Esophagus (tissue), 2 donors: Measurements from ENCODE around the gene TFF2. TPM values are rescaled to one million over a fixed set of nuclear protein-coding genes. Genes with fewer than 3 reads are reported as not detected.

Source experiments
- H3K27ac ChIP-seq, 2 donors: one replicate each; pipeline ENCODE4 v1.5.1; 2013; ENCODE audit warnings: low read depth in 2 of 2, mild to moderate bottlenecking in 2 of 2, inconsistent platforms in 1 of 2, low read length in 1 of 2, moderate library complexity in 1 of 2
- H3K27me3 ChIP-seq, 2 donors: one replicate each; pipeline ENCODE4 v1.6.1; 2013; ENCODE audit warnings: low read length in 2 of 2, control low read depth in 1 of 2, mild to moderate bottlenecking in 1 of 2; ENCODE audit not compliant: insufficient read depth in 2 of 2, control insufficient read depth in 1 of 2
- H3K36me3 ChIP-seq, 2 donors: one replicate each; pipeline ENCODE4 v1.6.1; 2013; ENCODE audit warnings: low read length in 1 of 2; ENCODE audit not compliant: control insufficient read depth in 2 of 2, insufficient read depth in 2 of 2
- H3K4me1 ChIP-seq, 2 donors: one replicate each; pipeline ENCODE4 v1.6.1; 2013; ENCODE audit warnings: low read length in 1 of 2; ENCODE audit not compliant: control insufficient read depth in 2 of 2, insufficient read depth in 2 of 2
- H3K4me3 ChIP-seq, 2 donors: one replicate each; pipeline ENCODE4 v1.5.1; 2013; ENCODE audit warnings: low read length in 2 of 2, mild to moderate bottlenecking in 2 of 2, low read depth in 1 of 2, moderate library complexity in 1 of 2
- H3K9me3 ChIP-seq, 2 donors: one replicate each; pipeline ENCODE4 v1.6.1; 2013; ENCODE audit warnings: mild to moderate bottlenecking in 2 of 2, low read depth in 1 of 2, low read length in 1 of 2, moderate library complexity in 1 of 2; ENCODE audit not compliant: control insufficient read depth in 2 of 2, insufficient read depth in 1 of 2
- WGBS, 2 donors: extraction: QIAGEN DNeasy Blood & Tissue Kit; methylation state at CpG; one replicate each; pipeline ENCODE4 v1.1.7; 2013; 5-methylcytosine and 5-hydroxymethylcytosine counted together
- polyA plus RNA-seq, 2 donors: library from polyadenylated mRNA; stranded (reverse); fragments of 200-250 nt; gene quantifications; one replicate each; pipeline ENCODE4 v1.2.3, GENCODE V29; 2013
- donor health status: healthy with polysubstance abuse.
- donor health status: Bipolar disorder and iron deficiency.

The TFF2 gene
- polyA plus RNA-seq, 2 donors = 0.13 to 2.3 TPM

DNA sequence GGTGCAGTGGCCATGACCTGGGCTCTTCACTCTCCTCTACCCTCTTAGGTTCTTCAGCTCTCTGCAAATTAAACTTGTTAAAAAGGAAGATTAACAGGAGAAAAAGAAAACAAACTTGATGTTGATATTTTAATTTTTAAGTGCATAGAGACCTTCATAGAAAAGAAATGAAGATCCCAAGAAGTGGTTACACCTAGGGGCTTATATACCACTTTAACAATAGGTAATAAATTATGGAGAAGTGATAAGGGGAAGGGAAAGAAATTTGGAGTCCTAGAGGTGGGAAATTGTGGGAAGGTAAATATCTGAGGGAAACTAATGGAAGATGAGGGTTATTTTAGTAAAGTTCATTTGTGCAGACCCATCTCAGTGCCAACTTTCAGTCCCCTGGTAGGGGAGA lies 19.1 kb downstream of the TFF2 start:
- Histone ChIP-seq H3K27me3 (no peaks in the 10 kb centered on the region), H3K27ac (no peak overlapping the region)

DNA sequence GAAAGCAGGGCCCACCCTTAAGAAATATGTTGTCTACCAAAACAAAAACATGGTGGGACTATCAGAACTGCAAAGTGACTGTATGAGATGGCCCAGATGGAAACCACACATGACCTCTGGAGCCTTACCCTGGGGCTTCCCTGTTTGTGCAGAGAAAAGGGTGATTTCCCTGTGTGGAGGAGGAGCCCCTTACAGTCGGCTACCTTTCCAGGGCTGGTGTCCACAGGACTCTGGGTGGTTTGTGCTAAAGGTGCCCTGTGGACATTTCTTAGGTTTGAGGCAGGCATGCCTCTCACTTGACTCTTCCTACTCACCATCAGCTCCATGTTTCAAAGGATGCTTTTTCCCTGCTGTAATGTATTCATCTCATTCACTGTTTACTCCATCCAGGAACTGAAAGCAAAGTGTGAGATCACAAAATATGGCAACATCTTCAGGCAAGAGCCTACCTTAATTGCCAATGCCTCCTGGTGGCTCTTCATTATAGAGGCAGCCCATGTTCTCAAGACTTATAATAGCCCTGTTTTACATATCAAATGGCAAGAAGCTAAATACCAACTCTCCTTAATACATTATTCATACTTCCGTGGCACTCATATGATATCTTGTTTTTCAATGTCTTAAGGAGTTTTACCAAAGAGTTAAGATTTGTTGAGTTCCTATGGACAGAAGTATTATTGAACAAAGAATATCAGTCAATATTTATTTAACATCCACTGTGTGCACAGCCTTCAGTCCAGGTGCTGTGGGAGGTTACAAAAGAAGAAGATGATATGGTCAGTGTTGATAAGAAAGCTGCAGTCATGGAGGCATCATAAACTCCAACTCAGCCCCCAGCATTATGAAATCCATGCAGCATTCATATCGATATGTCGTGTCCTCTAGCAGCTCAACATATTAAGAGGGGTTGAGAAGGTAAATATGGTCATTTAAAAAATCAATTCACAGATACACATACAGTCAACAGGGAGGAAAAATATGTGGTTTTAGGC lies 20.1 kb downstream of the TFF2 start:
- H3K27me3 ChIP-seq = no peaks in the 10 kb centered on the region
- no peak overlapping the region for H3K4me3 ChIP-seq
- H3K9me3 ChIP-seq = peaks cover 0 to 2% of the 10 kb centered on the region in 2 donors
- no peaks in the 10 kb centered on the region for H3K36me3 ChIP-seq
- no peaks in the 10 kb centered on the region for H3K4me1 ChIP-seq
- WGBS, 2 donors = 82 to 90% methylated on average over 4 of the region's 4 CpGs
- H3K27ac ChIP-seq = no peak overlapping the region

More for the DNA sequence above, 19.1 kb downstream of the TFF2 start:
- H3K36me3 ChIP-seq = no peaks in the 10 kb centered on the region
- H3K9me3 ChIP-seq = peaks cover 0 to 2% of the 10 kb centered on the region in 2 donors
- no peak overlapping the region for H3K4me3 ChIP-seq
- H3K4me1 ChIP-seq = no peaks in the 10 kb centered on the region

DNA sequence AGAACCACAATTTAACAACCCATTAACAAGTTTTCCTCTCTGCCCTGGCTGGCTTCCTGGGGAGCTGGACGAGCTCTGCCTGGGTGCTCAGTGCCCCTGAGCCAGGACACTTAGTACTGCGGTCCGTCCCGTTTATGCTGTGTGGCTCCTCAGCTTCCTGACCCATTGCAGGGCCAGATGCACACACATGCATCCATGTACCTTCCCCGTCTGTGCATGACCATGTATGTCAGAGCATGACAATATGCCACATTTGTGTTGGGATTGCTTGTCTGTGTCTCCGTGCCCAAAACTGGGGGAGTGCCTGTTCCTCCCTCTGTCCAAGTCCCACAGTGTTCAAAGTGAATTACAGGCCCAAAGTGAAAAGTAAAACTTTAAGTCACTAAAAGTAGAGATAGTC lies 25.9 kb downstream of the TFF2 start:
- WGBS, 2 donors = 86 to 87% methylated on average over 6 of the region's 6 CpGs
- H3K27ac ChIP-seq = no peak overlapping the region

DNA sequence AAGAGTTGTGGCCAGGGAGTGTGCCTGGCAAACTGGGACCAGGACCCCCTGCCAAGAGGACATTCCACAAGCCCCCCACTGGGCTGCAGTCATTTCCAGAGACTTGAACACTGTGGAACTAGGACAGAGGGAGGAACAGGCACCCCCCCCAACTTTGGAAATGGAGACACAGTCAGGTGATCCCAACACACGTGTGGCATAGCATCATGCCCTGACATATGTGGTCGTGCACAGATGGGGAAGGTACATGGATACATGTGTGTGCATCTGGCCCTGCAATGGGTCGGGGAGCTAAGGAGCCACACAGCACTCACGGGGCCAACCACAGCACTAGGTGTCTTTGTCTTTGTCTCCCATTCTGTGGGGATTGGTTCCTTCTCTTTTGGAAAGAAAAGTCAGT lies 28.9 kb downstream of the TFF2 start:
- no peaks in the 10 kb centered on the region for H3K9me3 ChIP-seq
- no peaks in the 10 kb centered on the region for H3K27me3 ChIP-seq
- WGBS, 2 donors = 85 to 86% methylated on average over 4 of the region's 4 CpGs
- H3K36me3 ChIP-seq = no peaks in the 10 kb centered on the region
- no peak overlapping the region for H3K4me3 ChIP-seq
- no peak overlapping the region for H3K27ac ChIP-seq
- peaks cover 0 to 2% of the 10 kb centered on the region in 2 donors for H3K4me1 ChIP-seq

More for the DNA sequence above, 25.9 kb downstream of the TFF2 start:
- H3K27me3 ChIP-seq = no peaks in the 10 kb centered on the region
- no peaks in the 10 kb centered on the region for H3K9me3 ChIP-seq
- H3K4me1 ChIP-seq = peaks cover 0 to 2% of the 10 kb centered on the region in 2 donors
- H3K4me3 ChIP-seq = no peak overlapping the region
- H3K36me3 ChIP-seq = no peaks in the 10 kb centered on the region

DNA sequence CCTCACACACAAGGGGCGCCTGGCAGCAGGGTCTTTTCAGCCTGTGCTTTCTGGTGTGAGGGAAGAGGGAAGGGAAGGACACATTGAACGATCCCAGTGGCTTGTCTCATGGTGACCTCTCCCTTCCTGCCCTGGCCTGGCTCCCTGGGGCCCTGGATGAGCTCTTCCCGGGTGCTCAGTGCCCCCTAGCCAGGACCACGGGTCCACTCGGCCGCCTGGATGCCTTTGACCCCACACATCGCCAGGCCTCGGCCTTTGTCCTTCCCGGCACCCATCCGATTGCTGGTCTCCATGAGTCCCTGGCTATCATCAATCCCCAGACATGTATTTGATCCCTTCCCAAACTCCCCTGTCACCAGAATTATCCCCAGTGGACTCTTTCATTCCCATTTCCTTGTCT lies 29.6 kb downstream of the TFF2 start:
- Histone ChIP-seq H3K9me3 (no peaks in the 10 kb centered on the region), H3K4me1 (peaks cover 0 to 2% of the 10 kb centered on the region in 2 donors), H3K27me3 (no peaks in the 10 kb centered on the region), H3K27ac (no peak overlapping the region), H3K4me3 (no peak overlapping the region), H3K36me3 (no peaks in the 10 kb centered on the region)
- 86 to 92% methylated on average over 10 of the region's 10 CpGs for WGBS, 2 donors

DNA sequence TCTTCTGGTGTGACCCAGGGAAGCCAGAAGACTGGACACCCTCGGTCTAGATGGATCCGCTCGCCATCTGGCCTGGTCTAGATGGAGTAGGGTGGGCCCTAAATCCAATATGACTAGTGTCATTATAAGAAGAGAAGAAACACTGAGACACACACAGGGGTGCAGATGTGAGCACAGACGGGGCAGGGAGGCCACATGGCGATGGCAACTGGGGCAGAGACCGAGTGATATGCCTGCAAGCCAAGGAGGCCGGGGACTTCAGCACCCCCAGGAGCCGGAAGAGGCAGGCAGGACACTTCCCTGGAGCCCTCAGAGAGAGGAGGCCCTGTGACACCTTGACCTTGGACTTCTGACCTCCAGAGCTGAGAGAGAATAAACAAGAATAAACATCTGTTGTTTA lies 30.0 kb downstream of the TFF2 start:
- 92 to 93% methylated on average over 8 of the region's 8 CpGs for WGBS, 2 donors
- Histone ChIP-seq H3K27ac (no peak overlapping the region), H3K36me3 (no peaks in the 10 kb centered on the region), H3K27me3 (no peaks in the 10 kb centered on the region), H3K4me1 (peaks cover 0 to 2% of the 10 kb centered on the region in 2 donors), H3K4me3 (no peak overlapping the region), H3K9me3 (no peaks in the 10 kb centered on the region)

DNA sequence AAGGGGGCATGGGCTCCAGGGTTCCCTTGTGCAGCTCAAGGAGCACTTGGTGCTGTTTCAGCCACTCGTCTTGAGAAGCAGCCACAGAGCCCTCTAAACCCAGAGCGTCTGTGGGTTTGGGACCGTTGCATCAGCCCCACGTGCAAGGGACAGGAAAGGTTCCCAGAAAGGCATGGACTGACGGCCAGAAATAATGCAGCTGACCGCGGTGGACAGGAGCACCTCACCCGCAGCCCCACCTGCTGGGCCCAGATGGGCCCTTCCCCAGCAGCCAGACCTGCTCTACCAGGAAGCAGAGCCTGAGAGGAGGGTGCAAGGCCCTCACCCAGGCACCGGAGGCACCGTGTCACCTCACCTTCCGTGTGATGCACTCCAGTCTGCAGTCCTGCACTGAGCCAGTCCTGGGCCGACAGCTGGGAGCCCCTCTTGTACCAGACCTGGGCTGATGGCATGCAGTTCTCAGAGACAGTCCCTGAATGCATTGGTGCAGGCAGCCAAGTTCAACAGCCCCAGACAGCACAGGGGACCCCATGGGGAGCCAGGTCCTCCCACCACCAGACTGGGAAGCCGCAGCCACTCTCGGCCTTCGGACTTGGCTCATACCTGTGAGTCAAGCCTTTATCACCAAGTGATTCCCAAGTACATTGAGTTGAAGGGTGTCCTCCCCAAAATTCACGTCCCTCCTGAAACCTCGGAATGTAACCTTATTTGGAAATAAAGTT lies 30.8 kb downstream of the TFF2 start:
- no peak overlapping the region for H3K27ac ChIP-seq
- H3K27me3 ChIP-seq = no peaks in the 10 kb centered on the region
- no peaks in the 10 kb centered on the region for H3K36me3 ChIP-seq
- H3K4me1 ChIP-seq = peaks cover 0 to 2% of the 10 kb centered on the region in 2 donors
- no peaks in the 10 kb centered on the region for H3K9me3 ChIP-seq
- 69 to 74% methylated on average over 15 to 17 of the region's 17 CpGs for WGBS, 2 donors
- H3K4me3 ChIP-seq = no peak overlapping the region

DNA sequence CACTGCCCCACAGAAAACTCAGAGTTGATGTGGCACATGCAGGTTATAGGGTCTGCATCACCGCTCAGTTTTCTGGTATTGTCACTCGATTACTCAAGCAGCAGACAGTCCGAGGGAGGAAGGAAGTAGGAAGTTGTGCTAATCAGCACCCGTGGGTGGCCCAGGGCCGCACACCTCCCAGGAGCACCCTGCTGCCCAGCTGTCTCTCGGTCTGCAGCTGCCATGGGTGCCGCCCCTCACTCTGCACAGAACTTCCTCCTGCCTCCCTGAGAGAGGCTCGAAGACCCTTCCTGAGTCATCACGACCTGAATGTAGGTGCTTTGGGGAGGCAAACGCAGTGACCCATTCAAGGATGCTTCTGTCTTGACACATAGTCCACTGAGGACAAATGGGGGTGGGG lies 31.4 kb downstream of the TFF2 start:
- Histone ChIP-seq H3K4me3 (no peak overlapping the region), H3K4me1 (peaks cover 0 to 2% of the 10 kb centered on the region in 2 donors), H3K9me3 (no peaks in the 10 kb centered on the region), H3K36me3 (no peaks in the 10 kb centered on the region), H3K27ac (no peak overlapping the region), H3K27me3 (no peaks in the 10 kb centered on the region)
- WGBS, 2 donors = 61 to 66% methylated on average over 9 to 10 of the region's 10 CpGs

DNA sequence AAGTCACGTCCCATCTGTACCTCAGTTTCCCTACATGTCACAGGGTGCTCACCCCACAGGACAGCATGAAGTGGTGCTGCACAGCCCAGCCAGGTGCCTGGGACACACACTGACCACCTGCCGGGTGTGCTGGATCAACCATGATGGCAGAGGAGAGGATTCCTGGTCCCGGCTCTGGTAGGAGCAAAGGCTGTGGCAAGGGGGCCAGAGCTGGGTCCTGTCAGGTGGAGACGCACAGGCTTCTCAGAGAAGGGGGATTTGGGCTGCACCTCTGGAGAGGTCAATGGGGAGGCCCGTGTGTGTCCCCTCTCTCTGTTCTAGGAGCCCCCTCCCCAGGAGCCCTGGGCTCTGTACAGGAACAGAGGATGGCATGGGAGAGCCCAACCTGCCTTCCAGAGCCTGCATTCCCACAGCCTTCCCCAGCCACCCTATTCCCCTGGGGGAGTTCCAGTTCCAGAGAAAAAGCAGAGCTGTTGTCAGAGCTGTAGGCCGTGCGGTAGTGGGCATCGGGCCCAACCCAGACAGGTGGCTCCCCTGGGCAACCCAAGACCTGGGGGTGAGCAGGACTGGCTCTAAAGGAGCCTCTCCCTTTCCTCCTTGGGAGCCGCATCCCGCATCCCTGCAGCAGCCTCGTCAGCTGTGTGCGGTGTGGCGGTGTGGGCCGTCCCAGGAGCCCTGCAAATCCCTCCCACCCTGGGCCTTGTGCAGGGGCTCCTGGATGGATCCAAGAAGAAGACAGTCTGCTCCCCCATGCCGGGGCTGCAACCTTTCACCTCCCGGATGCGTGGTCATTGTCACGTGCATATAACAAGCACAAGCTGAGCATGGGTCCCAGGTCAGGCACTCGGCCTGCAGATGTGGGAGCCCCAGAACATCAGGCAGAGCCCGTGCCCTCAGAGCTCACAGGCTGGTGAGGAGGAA lies 32.7 kb downstream of the TFF2 start:
- no peak overlapping the region for H3K4me3 ChIP-seq
- H3K27me3 ChIP-seq = no peaks in the 10 kb centered on the region
- H3K4me1 ChIP-seq = peaks cover 0 to 2% of the 10 kb centered on the region in 2 donors
- H3K9me3 ChIP-seq = no peaks in the 10 kb centered on the region
- no peak overlapping the region for H3K27ac ChIP-seq
- H3K36me3 ChIP-seq = no peaks in the 10 kb centered on the region
- 84 to 91% methylated on average over 20 of the region's 20 CpGs for WGBS, 2 donors
